ENCODE data around the gene SLC26A3.

The SLC26A3 gene

DNA sequence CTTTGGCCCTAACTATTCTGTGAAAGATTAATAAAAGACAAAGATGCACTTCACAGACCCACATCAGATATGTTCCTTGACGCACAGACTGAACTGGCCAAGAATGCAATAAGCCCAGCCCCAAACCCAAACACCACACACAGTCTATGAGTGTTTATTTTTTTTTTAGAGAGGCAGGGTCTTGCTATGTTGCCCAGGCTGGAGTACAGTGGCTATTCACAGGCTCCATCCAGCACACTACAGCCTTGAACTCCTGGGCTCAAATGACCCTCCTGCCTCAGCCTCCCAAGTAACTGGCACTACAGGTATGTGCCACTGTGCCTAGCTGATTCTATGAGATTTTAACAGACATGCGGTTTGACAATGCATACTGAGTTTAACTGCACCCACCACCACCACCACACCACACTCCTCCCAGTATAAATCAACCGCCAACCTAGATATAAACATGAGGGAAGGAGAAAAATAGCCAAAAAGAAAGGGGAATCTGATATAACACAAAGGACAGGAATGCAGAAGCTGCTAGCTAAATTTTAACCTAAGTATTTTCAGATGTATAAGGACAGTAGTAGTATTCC lies 35.1 kb upstream of the SLC26A3 start:
- FAIRE-seq, result no peak

DNA sequence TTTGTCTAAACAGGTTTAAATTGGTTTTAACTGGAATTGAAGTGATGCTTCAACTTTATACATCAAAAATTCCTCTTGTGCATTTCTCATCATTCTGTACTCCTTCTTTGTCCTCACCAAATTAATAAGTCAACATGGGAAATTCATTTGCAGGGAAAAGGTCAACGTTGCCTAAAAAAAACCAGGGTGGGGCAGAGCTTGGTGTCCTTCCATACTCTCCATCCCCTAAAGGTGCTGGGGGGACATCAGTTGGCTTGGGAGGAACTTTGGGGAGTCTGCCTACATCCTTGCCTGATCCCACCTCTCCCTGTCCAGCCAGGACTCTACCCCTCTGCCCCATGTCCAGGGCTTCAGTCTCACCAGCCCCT lies 34.1 kb upstream of the SLC26A3 start:
- TF ChIP-seq POLR2A (IDR thresholded peaks at IDR 0.05; ENCODE audit: low read depth, low read length), result no peak
- TF ChIP-seq PAX5 (IDR thresholded peaks at IDR 0.05; ENCODE audit: insufficient read depth, low read length, severe bottlenecking), result no peak
- no peak for TF ChIP-seq SPI1 (IDR thresholded peaks at IDR 0.05; ENCODE audit: low read depth, low read length)
- TF ChIP-seq POLR2AphosphoS5 (IDR thresholded peaks at IDR 0.05; ENCODE audit: low read depth, low read length), result no peak
- TF ChIP-seq TAF1 (IDR thresholded peaks at IDR 0.05; ENCODE audit: low read depth, low read length), result no peak
- no peak for TF ChIP-seq POU2F2 (IDR thresholded peaks at IDR 0.05; ENCODE audit: low read depth, low read length)
- FAIRE-seq, result no peak
- no peak for DNase-seq (ENCODE audit: insufficient read length, low spot score)

More for the DNA sequence above, 35.1 kb upstream of the SLC26A3 start:
- no peak for DNase-seq (ENCODE audit: insufficient read length, low spot score)
- TF ChIP-seq PAX5 (IDR thresholded peaks at IDR 0.05; ENCODE audit: insufficient read depth, low read length, severe bottlenecking), result no peak
- no peak for TF ChIP-seq POLR2AphosphoS5 (IDR thresholded peaks at IDR 0.05; ENCODE audit: low read depth, low read length)
- no peak for TF ChIP-seq POLR2A (IDR thresholded peaks at IDR 0.05; ENCODE audit: low read depth, low read length)
- TF ChIP-seq SPI1 (IDR thresholded peaks at IDR 0.05; ENCODE audit: low read depth, low read length), result no peak
- no peak for TF ChIP-seq POU2F2 (IDR thresholded peaks at IDR 0.05; ENCODE audit: low read depth, low read length)
- no peak for TF ChIP-seq TAF1 (IDR thresholded peaks at IDR 0.05; ENCODE audit: low read depth, low read length)

DNA sequence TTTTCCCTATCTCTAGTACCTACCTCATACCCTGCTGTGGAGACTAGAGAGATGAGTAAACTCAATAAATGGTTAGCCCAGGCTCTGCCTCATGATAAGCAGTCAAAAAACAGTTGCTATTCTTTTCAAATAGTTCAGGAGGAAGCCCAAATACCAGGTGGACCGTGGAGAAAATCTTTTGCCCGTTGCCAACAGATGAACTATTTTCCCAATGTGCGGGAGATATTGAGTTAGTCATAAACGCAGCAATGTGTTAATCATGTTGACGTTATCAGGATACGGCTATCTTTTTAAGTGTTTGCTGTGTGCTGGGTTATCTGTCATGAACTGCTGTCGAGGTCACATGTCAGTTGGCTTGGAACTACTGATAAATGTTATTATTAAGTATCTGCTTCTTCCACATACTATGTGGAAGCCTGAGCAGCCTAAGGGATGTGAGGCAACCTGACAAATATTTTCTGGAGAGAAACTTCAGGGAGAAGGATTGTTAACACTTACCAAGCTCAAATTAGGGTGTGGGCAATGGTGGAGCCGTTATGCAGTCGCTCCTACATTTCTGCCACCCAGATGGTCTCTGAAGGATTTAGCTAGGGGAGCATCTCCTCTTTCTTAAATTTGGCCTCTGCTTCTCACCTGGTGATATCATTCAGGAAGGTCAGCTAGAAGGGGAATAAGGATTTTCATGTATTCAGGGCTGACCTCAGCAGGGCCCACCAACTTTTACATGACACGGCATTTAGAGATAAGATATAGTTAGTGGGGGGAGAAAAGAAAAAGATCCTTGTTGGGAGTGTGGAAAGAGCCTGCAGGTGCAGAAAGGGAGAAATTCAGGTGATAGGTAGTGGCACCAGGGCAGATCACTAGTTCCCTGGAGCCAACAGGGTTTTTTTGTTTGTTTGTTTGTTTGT lies 33.5 kb upstream of the SLC26A3 start:
- DNase-seq (ENCODE audit: insufficient read length, low spot score) (no peak), FAIRE-seq (no peak)
- TF ChIP-seq PAX5 (IDR thresholded peaks at IDR 0.05; ENCODE audit: insufficient read depth, low read length, severe bottlenecking) (no peak), POLR2AphosphoS5 (IDR thresholded peaks at IDR 0.05; ENCODE audit: low read depth, low read length) (no peak), POLR2A (IDR thresholded peaks at IDR 0.05; ENCODE audit: low read depth, low read length) (no peak), POU2F2 (IDR thresholded peaks at IDR 0.05; ENCODE audit: low read depth, low read length) (no peak), SPI1 (IDR thresholded peaks at IDR 0.05; ENCODE audit: low read depth, low read length) (no peak), TAF1 (IDR thresholded peaks at IDR 0.05; ENCODE audit: low read depth, low read length) (no peak)

DNA sequence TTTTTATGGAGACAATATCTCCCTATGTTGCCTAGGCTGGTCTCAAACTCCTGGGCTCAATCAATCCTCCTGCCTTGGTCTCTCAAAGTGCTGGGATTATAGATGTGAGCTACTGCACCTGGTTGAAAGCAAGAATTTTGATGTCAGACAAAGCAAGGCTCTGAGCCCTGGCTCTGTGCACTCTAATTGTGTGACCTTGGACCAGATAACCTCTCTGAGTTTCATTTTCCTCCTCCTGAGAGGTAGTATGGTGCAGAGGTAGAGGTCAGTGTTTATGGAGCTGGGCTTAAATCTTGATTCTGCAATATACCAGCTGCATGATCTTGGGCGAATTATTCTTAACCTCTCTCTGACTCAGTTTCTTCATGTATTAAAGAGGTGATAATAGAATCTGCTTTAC lies 31.4 kb upstream of the SLC26A3 start:
- TF ChIP-seq POLR2AphosphoS5 (IDR thresholded peaks at IDR 0.05; ENCODE audit: low read depth, low read length) (no peak), POU2F2 (IDR thresholded peaks at IDR 0.05; ENCODE audit: low read depth, low read length) (no peak), POLR2A (IDR thresholded peaks at IDR 0.05; ENCODE audit: low read depth, low read length) (no peak), SPI1 (IDR thresholded peaks at IDR 0.05; ENCODE audit: low read depth, low read length) (no peak), PAX5 (IDR thresholded peaks at IDR 0.05; ENCODE audit: insufficient read depth, low read length, severe bottlenecking) (no peak), TAF1 (IDR thresholded peaks at IDR 0.05; ENCODE audit: low read depth, low read length) (no peak)
- DNase-seq (ENCODE audit: insufficient read length, low spot score), result no peak
- FAIRE-seq, result no peak

DNA sequence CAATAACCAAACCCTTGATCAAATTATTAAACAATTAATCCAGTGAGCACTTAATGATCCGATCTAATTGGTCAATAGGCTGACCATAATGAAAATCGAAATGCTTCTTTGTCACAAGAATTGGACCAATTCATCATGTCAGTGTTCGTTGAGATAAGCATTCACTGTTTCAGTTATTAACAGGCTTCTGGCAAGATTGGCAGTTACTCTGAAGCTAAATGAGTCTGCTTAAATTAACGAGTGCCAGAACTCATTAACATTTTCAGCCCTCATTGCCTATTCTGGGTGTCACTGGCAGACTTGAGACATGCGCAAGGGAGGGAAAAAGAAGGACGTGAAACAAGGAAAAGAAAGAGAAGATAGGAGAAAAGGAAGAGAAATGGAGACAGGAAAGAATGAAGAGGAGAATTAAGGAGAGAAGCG lies 30.7 kb upstream of the SLC26A3 start:
- no peak for TF ChIP-seq TAF1 (IDR thresholded peaks at IDR 0.05; ENCODE audit: low read depth, low read length)
- DNase-seq (ENCODE audit: insufficient read length, low spot score) (no peak), FAIRE-seq (no peak)

DNA sequence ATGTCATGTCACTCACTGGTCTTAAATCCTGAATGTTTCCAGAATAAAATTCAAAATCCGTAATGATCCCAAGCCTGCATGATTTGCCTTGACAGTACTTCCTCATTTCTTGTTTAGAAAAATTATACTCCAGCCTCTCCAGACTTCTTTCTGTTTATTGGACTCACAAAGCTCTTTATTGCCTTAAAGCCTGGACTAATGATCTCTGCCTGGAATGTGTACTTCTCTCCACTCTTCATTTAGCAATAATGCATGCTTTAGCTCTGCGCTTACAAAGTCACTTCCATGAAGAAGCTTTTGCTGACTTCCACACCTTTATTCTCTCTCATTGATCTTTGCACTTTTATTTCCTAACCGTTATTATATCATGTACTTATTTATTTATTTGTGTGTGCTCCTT lies 27.4 kb upstream of the SLC26A3 start:
- no peak for FAIRE-seq
- no peak for DNase-seq (ENCODE audit: insufficient read length, low spot score)
- no peak for TF ChIP-seq SPI1 (IDR thresholded peaks at IDR 0.05; ENCODE audit: low read depth, low read length)
- TF ChIP-seq TAF1 (IDR thresholded peaks at IDR 0.05; ENCODE audit: low read depth, low read length), result no peak
- no peak for TF ChIP-seq PAX5 (IDR thresholded peaks at IDR 0.05; ENCODE audit: insufficient read depth, low read length, severe bottlenecking)
- TF ChIP-seq POLR2A (IDR thresholded peaks at IDR 0.05; ENCODE audit: low read depth, low read length), result no peak
- TF ChIP-seq POU2F2 (IDR thresholded peaks at IDR 0.05; ENCODE audit: low read depth, low read length), result no peak
- TF ChIP-seq POLR2AphosphoS5 (IDR thresholded peaks at IDR 0.05; ENCODE audit: low read depth, low read length), result no peak

DNA sequence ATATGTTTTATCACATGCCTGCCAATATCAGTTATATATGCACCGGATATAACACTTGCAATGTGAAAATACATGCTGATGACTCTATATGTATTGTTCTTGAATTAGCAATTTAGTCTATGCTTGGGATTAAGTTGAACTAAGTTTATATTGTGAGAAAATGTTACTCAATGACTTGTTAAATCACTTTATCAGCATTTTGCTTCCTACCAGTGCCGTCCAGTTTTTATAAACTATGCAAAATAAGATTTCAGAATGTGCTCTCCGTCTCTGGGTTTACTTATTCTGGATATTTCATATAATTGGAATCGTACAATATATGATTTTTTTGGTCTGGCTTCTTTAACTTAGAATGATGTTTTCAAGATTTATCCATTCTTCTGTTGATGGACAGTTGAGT lies 25.5 kb upstream of the SLC26A3 start:
- FAIRE-seq (no peak), DNase-seq (ENCODE audit: insufficient read length, low spot score) (no peak)
- TF ChIP-seq POLR2AphosphoS5 (IDR thresholded peaks at IDR 0.05; ENCODE audit: low read depth, low read length) (no peak), TAF1 (IDR thresholded peaks at IDR 0.05; ENCODE audit: low read depth, low read length) (no peak), PAX5 (IDR thresholded peaks at IDR 0.05; ENCODE audit: insufficient read depth, low read length, severe bottlenecking) (no peak), POLR2A (IDR thresholded peaks at IDR 0.05; ENCODE audit: low read depth, low read length) (no peak), SPI1 (IDR thresholded peaks at IDR 0.05; ENCODE audit: low read depth, low read length) (no peak), POU2F2 (IDR thresholded peaks at IDR 0.05; ENCODE audit: low read depth, low read length) (no peak)

DNA sequence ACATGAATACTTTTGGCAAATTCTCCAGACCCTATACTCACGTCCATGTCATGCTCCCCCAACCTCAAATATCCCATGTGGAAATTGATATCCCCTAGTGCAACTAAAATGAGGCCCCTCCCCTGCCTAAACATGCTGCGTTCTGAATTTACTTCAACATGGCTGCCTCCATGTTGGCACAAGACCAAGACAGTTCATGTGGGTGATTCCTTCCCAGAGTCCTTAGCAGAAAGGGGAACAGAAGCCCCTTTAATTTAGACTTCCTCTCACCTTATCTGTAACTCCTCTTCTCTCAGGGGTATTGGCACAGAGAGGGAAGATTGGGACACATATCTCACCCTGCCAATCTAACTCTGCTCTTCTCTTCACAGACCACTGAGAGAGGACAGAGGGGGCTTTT lies 24.5 kb upstream of the SLC26A3 start:
- DNase-seq (ENCODE audit: insufficient read length, low spot score) (no peak), FAIRE-seq (no peak)
- TF ChIP-seq TAF1 (IDR thresholded peaks at IDR 0.05; ENCODE audit: low read depth, low read length) (no peak), POU2F2 (IDR thresholded peaks at IDR 0.05; ENCODE audit: low read depth, low read length) (no peak), PAX5 (IDR thresholded peaks at IDR 0.05; ENCODE audit: insufficient read depth, low read length, severe bottlenecking) (no peak), POLR2AphosphoS5 (IDR thresholded peaks at IDR 0.05; ENCODE audit: low read depth, low read length) (no peak), POLR2A (IDR thresholded peaks at IDR 0.05; ENCODE audit: low read depth, low read length) (no peak), SPI1 (IDR thresholded peaks at IDR 0.05; ENCODE audit: low read depth, low read length) (no peak)

DNA sequence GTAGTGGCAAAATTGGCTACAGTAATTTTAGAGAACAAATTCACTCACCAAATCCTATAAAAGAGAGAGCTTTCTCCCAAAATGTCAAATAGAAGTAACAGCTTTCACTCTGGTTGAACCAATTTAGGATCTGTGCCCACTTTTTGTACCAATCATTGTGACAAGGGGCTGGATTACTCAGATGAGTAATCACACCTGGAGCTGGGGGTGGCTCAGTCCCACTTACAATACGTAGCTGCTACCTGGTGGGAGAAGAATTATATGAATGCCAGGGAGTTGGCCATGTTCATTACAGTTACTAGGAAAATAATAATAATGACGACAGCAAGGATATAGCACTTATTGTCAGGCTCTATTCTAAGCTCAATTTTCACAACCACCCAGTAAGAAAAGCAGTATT lies 23.4 kb upstream of the SLC26A3 start:
- DNase-seq (ENCODE audit: insufficient read length, low spot score), result no peak
- no peak for TF ChIP-seq POLR2AphosphoS5 (IDR thresholded peaks at IDR 0.05; ENCODE audit: low read depth, low read length)
- no peak for TF ChIP-seq PAX5 (IDR thresholded peaks at IDR 0.05; ENCODE audit: insufficient read depth, low read length, severe bottlenecking)
- TF ChIP-seq POLR2A (IDR thresholded peaks at IDR 0.05; ENCODE audit: low read depth, low read length), result no peak
- TF ChIP-seq POU2F2 (IDR thresholded peaks at IDR 0.05; ENCODE audit: low read depth, low read length), result no peak
- TF ChIP-seq SPI1 (IDR thresholded peaks at IDR 0.05; ENCODE audit: low read depth, low read length), result no peak
- no peak for TF ChIP-seq TAF1 (IDR thresholded peaks at IDR 0.05; ENCODE audit: low read depth, low read length)
- FAIRE-seq, result no peak

Data from GM12891 (cell line).